Superior temporal gyrus (tissue), 1 donor: ENCODE data around the gene HK3.

ENCODE experiments used
- DNase-seq: peaks from one replicate; pipeline ENCODE4 v3.0.0-alpha.2; 2016; ENCODE audit errors: extremely low spot score

Gene HK3

GRCh38 chr5:176868731-176869130 lies 30.4 kb downstream of the HK3 start:
- no peak for DNase-seq

GRCh38 chr5:176868126-176868525 lies 31.0 kb downstream of the HK3 start:
- no peak for DNase-seq

DNA sequence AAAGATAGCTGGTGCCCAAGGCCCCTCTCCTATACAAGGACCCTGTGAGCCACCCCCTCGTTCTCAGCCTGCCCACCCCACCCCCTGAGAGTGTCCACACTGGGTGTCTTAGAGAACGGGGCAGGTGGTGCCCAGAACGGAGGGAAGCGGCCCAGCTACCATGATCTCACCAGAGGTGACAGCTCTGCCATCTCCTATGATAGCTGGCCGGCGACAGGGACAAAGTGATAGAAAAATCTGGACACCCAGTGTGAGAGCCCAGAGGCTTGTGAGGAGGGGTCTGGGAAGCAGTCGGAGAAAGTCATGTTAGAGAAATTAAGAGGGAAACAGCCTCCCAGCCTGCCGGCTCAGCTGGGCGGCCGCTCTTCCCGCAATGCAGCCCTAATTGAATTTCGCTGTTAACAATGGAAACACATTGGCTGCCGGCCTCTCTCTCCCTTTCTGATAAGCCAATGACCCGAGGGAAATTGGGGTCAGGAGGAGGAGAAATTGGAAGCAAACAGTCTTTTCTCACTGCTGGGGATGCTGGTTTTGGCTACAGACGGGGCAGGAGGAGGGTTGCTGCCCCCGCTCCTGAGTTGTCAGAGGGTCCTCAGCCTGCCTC lies 32.3 kb downstream of the HK3 start:
- DNase-seq, result no peak

GRCh38 chr5:176865964-176866363 lies 33.2 kb downstream of the HK3 start:
- no peak for DNase-seq

GRCh38 chr5:176864755-176865154 lies 34.4 kb downstream of the HK3 start:
- no peak for DNase-seq

DNA sequence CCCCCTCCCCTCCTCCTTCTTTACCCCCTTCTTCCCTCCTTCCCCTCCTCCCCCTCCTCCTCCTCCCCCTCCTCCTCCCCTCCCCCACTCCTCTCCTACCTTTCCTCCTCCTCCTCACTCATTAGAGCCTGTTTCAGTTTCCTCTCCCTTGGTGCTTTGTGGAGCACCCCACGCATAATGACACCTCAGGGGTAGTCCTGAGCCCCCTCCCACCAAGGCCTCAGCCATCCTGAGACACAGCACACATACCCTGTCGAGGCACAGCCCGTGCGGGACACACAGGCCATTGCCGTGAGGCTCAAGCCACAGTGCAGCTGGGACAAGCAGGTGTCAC lies 35.4 kb downstream of the HK3 start:
- no peak for DNase-seq

GRCh38 chr5:176863041-176863764 lies 35.9 kb downstream of the HK3 start:
- no peak for DNase-seq

DNA sequence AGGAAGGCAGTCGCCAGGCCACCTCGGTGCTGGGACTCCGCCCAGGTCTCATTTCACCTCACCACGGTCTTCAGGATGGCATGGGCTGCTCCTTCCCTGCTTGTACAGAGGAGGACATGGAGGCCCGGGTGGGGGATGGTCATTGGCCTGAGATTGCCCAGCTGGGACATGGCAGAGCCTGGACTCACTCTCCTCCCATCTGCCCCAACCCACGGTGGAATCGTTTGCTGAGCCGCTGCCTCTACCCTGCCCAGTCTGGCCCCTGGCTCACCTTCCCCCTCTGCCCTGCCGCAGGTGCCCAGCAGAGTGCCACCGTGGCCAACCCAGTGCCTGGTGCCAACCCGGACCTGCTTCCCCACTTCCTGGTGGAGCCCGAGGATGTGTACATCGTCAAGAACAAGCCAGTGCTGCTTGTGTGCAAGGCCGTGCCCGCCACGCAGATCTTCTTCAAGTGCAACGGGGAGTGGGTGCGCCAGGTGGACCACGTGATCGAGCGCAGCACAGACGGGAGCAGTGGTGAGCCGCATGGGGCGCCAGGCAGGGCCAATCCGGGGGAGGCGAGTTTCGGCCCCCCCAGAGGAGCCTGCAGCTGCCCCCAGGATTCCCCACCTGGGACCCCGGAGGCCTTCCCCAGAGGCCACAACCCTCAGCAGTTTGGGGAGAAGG lies 36.7 kb downstream of the HK3 start:
- DNase-seq, result no peak

DNA sequence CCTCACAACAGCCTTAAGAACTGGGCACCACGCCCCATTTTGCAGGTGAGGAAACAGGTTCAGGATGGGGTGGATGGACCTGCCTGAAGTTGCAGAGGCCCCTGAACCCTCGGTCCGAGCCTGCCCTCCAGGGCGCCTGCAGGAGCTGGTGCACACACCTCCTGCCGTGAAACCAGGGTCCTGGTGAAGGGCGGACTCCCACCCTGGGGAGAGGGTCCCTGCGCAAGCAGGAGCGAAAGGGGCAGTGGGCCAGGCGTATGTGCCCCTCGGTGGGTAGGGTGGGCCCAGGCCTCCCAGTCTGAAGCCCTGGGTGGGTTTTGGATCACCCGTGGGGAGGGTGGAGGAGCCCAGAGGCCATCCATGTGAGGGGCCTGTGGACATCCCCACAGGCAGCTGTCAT lies 37.9 kb downstream of the HK3 start:
- DNase-seq, result no peak

- no peak for DNase-seq
Measured at GRCh38 chr5:176860381-176860780, 38.8 kb downstream of the HK3 start.

- no peak for DNase-seq
Measured at GRCh38 chr5:176859916-176860315, 39.2 kb downstream of the HK3 start.

GRCh38 chr5:176857894-176858273 lies 41.3 kb downstream of the HK3 start:
- DNase-seq, result no peak

DNA sequence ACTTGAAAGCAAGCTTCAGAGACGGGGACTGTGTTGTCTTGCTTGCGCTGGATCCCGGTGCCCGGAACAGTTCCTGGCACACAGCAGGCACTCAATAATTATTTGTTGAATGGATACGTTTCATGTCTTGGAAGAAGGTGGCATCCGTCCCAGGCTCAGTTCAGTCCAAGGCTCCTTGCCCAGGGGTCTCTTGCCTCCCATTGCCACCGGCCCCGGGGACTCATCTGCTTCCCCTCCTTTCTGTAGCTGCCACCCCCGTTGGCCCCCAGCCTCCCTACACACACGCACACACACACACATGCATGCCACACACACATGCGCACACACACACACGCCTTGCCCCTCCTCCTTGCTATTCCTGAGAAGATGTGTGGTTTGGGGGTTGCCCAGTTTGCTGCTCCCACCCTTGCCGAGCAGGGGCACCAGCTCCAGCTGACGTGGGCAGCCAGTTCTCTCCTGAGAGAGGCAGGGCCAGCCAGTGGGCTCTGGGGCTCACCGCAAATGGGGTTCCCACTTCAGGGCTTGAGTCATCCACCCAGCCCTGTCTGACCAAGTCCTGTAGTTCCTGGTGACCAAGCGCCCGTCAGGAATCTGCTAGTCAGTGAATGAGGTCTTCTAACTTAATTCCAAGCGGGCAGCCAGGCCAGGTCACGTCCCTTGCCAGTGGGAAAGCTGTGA lies 41.8 kb downstream of the HK3 start:
- DNase-seq, result no peak

- DNase-seq, result no peak
Measured at GRCh38 chr5:176856746-176857145, 42.4 kb downstream of the HK3 start.

DNA sequence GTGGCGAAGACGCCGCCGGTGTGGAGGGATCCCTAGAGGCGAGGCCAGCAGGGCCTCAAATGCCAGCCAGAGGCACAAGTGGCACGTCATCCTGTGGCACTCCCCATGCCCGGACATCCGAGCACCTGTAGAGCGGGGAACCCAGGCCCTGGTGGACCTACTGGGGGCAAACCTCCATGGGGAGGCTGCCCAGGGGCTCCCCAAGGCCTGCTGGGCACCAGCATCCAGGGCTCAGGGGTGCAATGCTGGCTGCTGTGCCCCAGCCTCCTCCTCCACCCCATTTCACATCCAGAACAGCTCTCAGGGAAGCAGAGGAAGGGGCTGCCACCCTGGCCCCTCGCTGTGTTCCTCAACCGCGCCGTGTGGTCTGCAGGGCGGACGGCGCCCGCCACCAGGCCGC lies 43.5 kb downstream of the HK3 start:
- no peak for DNase-seq

GRCh38 chr5:176854164-176854563 lies 45.0 kb downstream of the HK3 start:
- no peak for DNase-seq

DNA sequence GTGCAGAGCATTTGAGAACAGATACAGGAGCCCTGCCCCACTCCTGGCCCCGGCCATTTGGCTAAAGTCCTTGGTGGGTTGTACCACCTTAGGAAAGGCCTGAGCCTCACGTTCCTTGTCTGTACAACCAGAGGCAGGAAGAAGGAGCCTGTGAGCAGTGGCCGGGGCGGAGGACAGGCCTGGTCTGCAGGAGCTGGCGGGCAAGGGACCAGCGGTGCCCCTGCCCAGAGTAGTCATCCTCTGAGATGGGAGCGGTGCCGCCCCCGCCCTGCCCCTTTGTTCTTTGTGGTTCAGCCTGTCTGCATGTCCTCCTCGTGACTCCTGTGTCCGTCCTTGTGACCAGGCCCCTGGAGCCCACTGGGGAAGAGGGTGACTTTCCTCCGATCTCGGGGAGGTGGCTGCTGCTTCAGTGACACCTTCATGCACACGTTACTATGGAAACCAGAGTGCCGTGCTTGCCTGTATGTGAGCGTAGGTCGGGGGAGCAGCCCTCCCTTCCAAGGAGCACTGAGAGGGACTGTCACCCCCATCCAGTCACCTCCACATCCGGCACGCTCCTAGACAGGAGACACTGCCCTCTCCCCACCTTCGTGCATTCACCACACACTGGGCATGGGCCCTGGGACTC lies 45.9 kb downstream of the HK3 start:
- DNase-seq, result no peak

- no peak for DNase-seq
Measured at GRCh38 chr5:176851871-176852658, 47.1 kb downstream of the HK3 start.

DNA sequence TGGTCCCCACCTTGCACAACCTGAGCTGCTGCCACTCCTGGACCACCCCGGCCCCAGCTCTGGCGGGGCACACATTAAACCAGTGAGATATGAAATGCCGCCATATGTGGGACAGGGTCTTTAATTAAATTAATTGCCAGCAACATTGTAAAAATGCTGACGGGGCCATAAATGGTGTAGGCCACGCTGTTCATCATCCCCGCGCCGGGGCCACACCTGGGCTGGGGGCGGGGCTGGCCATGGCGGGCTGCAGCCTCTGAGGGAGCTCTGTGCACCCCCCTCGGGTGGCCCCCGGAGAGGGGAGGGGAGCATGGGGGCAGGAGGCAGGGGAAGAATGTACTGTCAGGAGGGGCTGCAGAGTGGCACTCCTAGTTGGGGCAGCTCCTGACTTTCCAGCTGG lies 47.8 kb downstream of the HK3 start:
- DNase-seq, result no peak

DNA sequence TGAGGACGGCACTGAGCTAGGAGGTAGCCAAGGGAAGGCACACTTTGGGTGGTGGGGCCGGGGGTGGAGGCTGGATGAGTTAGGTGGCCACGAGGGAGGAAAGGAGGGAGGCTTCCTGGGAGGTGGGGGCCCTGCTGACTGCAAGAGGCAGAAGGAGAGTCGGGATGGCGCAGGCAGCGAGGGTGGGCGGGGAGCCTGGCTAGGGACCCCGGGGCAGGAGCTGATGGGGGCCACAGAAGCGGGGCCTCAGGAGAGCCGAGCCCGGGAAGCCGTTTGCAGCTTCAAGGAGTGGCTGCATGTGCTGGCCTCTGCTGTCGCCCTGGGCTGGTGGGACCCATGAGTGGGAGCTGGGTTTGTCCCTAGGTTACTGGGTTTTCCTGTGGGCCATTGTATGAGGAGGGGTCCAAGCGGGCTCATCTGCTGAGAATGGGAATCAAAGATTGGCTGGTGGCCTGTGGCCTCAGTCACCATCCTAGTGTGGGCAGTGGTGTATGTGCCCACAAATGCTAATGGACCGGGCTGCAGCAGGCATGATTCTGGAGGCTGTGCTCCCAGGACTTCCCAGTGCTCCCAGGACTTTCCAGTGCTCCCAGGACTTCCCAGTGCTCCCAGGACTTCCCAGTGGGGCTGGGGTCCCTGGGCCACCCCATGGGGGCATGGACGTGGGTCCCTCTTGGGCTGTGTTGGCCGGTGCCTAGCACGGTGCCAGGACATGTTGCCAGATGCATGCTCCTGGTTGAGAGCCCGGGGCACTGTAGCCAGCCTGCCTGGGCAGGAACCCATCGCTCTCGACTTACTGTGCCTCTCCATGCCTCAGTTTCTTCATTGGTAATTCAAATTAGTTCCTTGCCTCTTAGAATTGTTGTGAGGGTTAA lies 48.5 kb downstream of the HK3 start:
- no peak for DNase-seq
